HG02798 (cell line): ENCODE measurements around the gene CREG2.

Experiments
- ATAC-seq: cut with Tn5 transposase; IDR thresholded peaks from one replicate; pipeline ENCODE4 v1.9.1; 2021; ENCODE audit warnings: mild to moderate bottlenecking; ENCODE audit not compliant: unreplicated experiment, poor library complexity

CREG2 gene

GRCh38 chr2:101410114-101410513 lies 22.8 kb upstream of the CREG2 start:
- ATAC-seq = no peak

GRCh38 chr2:101409699-101410098 lies 22.4 kb upstream of the CREG2 start:
- no peak for ATAC-seq

DNA sequence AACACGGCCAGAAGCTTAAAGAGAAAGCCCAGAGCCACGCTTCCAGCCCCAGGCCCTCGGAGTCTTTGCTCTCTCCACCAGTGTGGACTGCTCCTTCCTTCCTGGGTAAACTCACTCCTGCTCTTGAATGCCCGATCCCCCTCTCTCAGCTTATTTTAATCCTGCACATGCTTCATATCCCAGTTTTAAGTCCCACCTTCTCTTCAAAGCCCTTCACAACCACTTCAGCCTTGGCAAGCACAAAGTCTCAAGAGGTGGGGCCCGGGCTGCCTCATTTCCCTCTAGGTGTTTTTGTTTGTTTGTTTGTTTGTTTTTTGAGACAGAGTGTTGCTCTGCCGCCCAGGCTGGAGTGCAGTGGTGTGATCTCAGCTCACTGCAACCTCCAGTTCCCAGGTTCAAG lies 21.6 kb upstream of the CREG2 start:
- no peak for ATAC-seq

GRCh38 chr2:101405351-101405899 lies 18.1 kb upstream of the CREG2 start:
- ATAC-seq = no peak

GRCh38 chr2:101403745-101404144 lies 16.4 kb upstream of the CREG2 start:
- no peak for ATAC-seq

DNA sequence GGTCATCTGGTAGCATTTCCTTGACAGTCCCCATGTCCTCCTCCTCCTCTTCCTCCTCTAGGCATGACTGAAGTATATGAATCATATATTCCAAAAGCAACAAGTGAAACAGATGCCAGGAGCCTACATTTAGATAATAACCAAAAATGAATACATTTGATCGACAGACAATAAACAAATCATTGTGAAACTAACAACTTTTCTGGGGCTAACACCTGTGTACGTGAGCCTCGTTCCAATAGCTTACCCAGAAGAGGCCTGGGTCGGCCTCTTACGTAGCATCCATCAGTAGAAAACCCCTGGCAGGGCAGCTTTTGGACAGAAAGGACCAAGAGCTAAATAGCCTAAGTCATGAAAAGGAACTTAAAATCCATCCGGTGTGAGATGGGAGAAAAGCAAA lies 15.3 kb upstream of the CREG2 start:
- ATAC-seq = no peak

DNA sequence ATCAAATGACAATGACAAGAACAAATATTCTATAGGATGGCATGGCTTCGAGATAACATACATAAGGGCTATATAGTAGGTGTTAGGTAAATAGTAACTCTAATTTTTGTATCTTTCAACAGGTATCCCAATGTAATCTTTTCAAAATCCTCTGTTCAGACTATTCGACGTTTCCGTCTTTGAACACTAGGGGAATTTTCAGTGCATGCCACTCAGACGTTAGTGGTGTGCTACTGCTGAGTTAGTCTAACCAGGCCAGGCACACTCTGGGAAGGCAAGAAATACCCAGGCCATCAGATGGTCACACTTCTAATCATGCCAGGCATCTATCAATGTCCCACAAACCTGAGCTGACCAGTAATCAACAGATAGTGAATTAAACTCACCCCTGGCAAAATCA lies 14.6 kb upstream of the CREG2 start:
- ATAC-seq = no peak

- ATAC-seq = no peak
These were observed 14.0 kb upstream of the CREG2 start for GRCh38 chr2:101401326-101401665.

DNA sequence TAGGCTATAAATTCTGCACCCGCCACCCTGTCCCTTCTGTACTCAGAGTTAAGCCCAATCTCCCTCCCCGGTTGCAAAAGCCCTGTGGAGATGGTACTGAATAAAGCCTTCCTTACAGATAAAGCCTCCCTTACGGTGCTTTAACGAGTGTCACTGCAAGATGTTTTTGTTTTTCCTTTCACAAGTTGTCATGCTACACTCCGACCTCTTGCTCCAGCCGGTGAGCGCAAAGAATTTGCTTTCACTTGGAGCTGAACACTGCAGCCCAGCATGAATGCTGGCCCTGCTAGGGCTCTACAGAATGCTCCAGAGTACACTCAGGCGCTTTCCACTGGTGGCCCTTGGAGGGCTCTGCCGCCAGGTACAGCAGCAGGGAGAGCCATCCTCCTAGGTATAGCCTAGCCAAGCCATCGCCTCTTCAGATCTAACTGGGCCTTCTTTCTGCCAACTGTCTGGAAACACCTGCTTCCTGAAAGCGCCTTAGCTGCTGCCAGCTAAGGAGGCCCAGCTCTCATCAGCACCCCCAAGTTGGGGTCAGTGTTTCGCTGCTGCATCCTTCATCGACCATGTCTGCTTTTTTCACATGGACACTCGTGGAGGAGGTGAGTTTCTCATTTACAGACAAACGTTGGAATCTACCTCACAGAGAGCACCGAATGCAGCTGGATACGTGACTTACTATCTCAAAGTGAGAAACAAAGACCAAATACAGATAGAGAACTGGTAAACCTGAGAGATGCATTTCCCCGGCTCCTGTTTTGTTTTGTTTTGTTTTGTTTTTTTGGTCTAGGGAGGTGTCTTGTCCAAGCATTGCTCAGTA lies 13.4 kb upstream of the CREG2 start:
- no peak for ATAC-seq

DNA sequence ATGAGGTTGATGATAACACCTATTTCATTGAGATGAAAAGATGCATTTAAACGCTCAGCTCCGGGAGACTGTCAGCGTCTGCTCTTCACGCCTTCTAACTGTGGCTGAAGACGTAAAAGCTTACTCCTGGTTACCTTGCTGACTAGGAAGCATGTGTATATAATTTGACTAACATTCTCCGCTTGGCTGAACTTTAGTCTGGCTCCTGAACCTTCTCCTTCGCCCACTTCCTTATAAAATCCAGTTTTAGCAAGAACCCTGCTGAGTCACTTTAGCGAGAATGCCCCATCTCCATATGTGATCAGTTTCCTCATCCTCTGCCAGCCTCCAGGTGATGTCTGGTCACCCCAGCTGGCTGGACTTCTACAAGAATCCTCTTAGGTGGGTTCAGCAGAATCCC lies 12.7 kb upstream of the CREG2 start:
- no peak for ATAC-seq

DNA sequence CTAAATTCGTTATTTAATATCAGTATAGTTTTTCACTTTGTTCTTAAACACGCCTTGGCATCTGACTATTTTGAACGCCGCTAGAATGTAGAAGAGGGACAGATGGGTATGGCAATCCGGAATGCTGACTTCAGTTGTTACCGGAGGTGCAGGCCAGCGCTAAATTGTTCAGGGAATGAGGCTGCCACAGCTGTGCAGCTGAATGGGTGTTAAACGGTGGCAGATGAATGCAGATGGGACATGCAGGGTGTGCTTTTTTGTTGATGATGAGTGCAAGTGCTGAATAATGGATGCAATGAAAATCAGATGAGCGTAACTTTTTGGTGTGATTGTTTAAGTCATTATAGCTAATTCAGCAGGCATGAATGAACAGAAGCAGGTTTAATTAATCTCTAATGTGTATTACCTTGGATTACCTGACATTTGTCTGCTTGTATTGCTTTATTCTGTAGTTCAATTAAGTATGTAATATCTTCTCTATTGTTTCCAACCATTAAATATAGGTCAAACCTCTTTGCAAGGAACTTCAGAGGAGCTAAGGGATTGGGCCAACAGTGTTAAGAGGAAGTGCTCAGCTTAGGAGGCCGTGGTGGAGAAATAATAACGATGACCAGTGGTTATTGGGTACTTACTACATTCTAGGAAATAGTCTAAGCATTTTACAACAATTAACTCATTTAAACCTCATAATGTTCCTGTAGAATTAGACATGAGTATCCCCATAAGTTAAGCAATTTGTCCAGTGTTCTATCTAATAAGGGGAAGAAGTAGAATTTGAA lies 11.9 kb upstream of the CREG2 start:
- ATAC-seq = no peak

DNA sequence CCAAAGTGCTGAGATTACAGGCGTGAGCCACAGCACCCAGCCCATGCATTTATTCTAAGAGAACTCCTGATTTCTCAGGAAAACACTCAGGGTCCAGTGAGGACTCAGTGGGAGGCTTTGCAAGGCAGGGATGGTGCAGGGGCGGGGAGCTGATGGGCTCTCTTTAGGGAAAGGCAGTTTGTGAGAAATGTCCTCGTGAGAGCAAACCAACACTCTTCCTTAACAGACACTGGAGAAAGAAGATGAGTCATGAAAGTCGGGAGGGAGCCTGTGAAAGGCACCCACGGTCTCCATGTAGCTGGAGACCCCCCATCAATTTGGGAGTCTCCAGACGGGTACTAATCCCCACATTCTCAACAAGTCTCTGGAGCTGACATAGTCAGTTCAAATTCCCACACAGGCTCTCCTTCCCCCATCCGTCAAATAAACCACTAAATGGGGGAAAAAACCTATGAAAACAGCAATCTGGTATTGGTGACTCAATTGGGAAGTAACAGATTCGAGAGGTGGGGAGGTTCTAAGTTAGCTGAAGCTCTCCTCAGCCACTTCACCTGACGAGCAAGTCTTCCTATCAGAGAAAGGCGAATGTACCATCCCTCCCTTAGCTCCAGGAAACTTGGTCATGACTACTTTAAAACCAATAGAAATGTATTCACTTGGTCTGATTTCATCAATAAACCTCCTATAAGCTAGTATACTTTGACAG lies 11.0 kb upstream of the CREG2 start:
- ATAC-seq = no peak

- no peak for ATAC-seq
These were observed 9.0 kb upstream of the CREG2 start for GRCh38 chr2:101396316-101396717.

- ATAC-seq = no peak
These were observed 8.4 kb upstream of the CREG2 start for GRCh38 chr2:101395545-101396315.

GRCh38 chr2:101388232-101388631 lies 929 bp upstream of the CREG2 start:
- no peak for ATAC-seq

GRCh38 chr2:101386599-101387150 lies 628 bp downstream of the CREG2 start:
- no peak for ATAC-seq

- no peak for ATAC-seq
These were observed 4.2 kb downstream of the CREG2 start for GRCh38 chr2:101383016-101383541.

DNA sequence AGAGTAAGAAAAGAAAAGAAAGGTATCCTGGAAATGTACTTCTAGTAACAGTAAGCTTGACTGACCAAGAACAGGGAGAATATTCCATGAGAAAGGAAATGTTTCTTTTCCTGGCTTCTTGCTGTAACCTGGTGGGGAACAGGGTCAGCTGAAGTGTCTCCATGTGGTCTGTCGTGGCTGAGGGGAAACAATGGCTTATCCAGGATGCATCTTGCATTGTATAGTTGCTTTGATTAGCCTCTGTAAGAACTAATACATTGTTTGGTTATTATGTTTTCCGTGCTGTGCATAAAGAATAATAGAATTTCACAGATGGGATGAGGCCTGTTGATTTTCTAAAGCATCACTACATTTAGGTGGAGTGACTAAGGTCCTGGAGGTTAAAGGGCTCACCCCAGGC lies 4.9 kb downstream of the CREG2 start:
- no peak for ATAC-seq

- no peak for ATAC-seq
These were observed 6.9 kb downstream of the CREG2 start for GRCh38 chr2:101380376-101380775.

- ATAC-seq = no peak
These were observed 8.2 kb downstream of the CREG2 start for GRCh38 chr2:101379091-101379490.
